Left lung (tissue), 10 donors: Measurements from ENCODE around the gene AQP5. TPM values are rescaled to one million over a fixed set of nuclear protein-coding genes. Genes with fewer than 3 reads are reported as not detected.

Source experiments
- ATAC-seq: fragments of 200-7000 bp; cut with Tn5 transposase; one replicate; pipeline ENCODE4 v1.9.1; 2020; ENCODE audit warnings: moderate library complexity
- DNase-seq, 4 donors: peaks; one replicate each; pipeline ENCODE4 v3.0.0-alpha.2; 2013 to 2020
- H3K27ac ChIP-seq, 2 donors: fragments of 200-600 bp; sonication (generic) in 1 of 2; one replicate each; pipeline versions ENCODE4 v1.5.0 to v1.8.0; 2020 to 2021
- H3K27me3 ChIP-seq, 2 donors: fragments of 200-600 bp; sonication (generic) in 1 of 2; one replicate each; pipeline versions ENCODE4 v1.5.0 to v1.8.0; 2020 to 2021
- H3K36me3 ChIP-seq, 2 donors: fragments of 200-600 bp; sonication (generic) in 1 of 2; one replicate each; pipeline versions ENCODE4 v1.5.0 to v1.8.0; 2020 to 2021
- H3K4me1 ChIP-seq, 2 donors: fragments of 200-600 bp; one replicate each; pipeline ENCODE4 v1.8.0; 2021
- H3K4me3 ChIP-seq, 2 donors: fragments of 200-600 bp; sonication (generic) in 1 of 2; one replicate each; pipeline versions ENCODE4 v1.5.0 to v1.8.0; 2020 to 2021; ENCODE audit warnings: mild to moderate bottlenecking in 1 of 2
- H3K9me3 ChIP-seq, 2 donors: fragments of 200-600 bp; sonication (generic) in 1 of 2; one replicate each; pipeline versions ENCODE4 v1.5.0 to v1.8.0; 2020 to 2021
- CTCF ChIP-seq, 2 donors: fragments of 200-600 bp; sonication (generic) in 1 of 2; IDR thresholded peaks; one replicate each; pipeline versions ENCODE4 v1.5.0 to v1.8.0; 2021; ENCODE audit warnings: antibody characterized with exemption in 2 of 2
- intact Hi-C, 2 donors: fragments of 100-400 bp; cut with DNase I; formaldehyde crosslinking; loops; one replicate each; pipeline versions ENCODE4 v1.11.2 to v1.14.2; 2022
- polyA plus RNA-seq, 6 donors: library from polyadenylated mRNA; unstranded; fragments of 120-200 nt; gene quantifications; one replicate each; pipeline ENCODE4 v1.2.1, GENCODE V29; 2013; ENCODE audit not compliant: insufficient read length in 6 of 6
- total RNA-seq, 2 donors: library from RNA; stranded (reverse); fragmentation: NEBNext Ultra II Directional; extraction: Animal tissue kit (Norgen Biotek cat#: 25700); gene quantifications; one replicate each; pipeline ENCODE4 v1.2.1, GENCODE V29; 2021
- donor health status: DM: no; HTN: yes; CAD: no.
- donor health status: DM: no; HTN: no; CAD: no.

AQP5 gene
- total and polyA plus RNA-seq, 8 donors, result 3.8 to 10.0 (median 7.1) TPM

GRCh38 chr12:49921936-49922335 is 39.7 kb upstream of the AQP5 start:
- peak in 1 of 4 donors; percentile 34 for DNase-seq
- no peak overlapping the region for H3K4me3 ChIP-seq
- no peak for TF ChIP-seq CTCF (IDR thresholded peaks at IDR 0.05)
- ATAC-seq, result no peak
- H3K4me1 ChIP-seq, result peaks cover 0 to 8% of the 10 kb centered on the region in 2 donors
- intact Hi-C loops, result no loop called here
- H3K27me3 ChIP-seq, result peaks cover 0 to 11% of the 10 kb centered on the region in 2 donors
- no peak overlapping the region for H3K27ac ChIP-seq
- H3K9me3 ChIP-seq, result no peaks in the 10 kb centered on the region
- H3K36me3 ChIP-seq, result no peaks in the 10 kb centered on the region

- Histone ChIP-seq H3K27ac (no peak overlapping the region), H3K27me3 (peaks cover 0 to 6% of the 10 kb centered on the region in 2 donors), H3K4me3 (no peak overlapping the region), H3K4me1 (peaks cover 0 to 8% of the 10 kb centered on the region in 2 donors), H3K36me3 (no peaks in the 10 kb centered on the region), H3K9me3 (no peaks in the 10 kb centered on the region)
- DNase-seq (peak in 1 of 4 donors; percentile 21), ATAC-seq (no peak)
- no peak for TF ChIP-seq CTCF (IDR thresholded peaks at IDR 0.05)
- intact Hi-C loops, result no loop called here
Observed at GRCh38 chr12:49922349-49923034, 39.2 kb upstream of the AQP5 start.

- peak in 1 of 4 donors; percentile 50 for DNase-seq
- Histone ChIP-seq H3K4me1 (peaks cover 0 to 8% of the 10 kb centered on the region in 2 donors), H3K27me3 (no peaks in the 10 kb centered on the region), H3K4me3 (no peak overlapping the region), H3K9me3 (no peaks in the 10 kb centered on the region), H3K36me3 (no peaks in the 10 kb centered on the region), H3K27ac (no peak overlapping the region)
- intact Hi-C loops, result no loop called here
- TF ChIP-seq CTCF (IDR thresholded peaks at IDR 0.05), result no peak
- ATAC-seq, result peak; percentile 17
Observed at GRCh38 chr12:49923035-49923644, 38.5 kb upstream of the AQP5 start.

GRCh38 chr12:49923880-49924556 is 37.7 kb upstream of the AQP5 start:
- Histone ChIP-seq H3K27me3 (no peaks in the 10 kb centered on the region), H3K36me3 (no peaks in the 10 kb centered on the region), H3K27ac (no peak overlapping the region), H3K9me3 (no peaks in the 10 kb centered on the region), H3K4me1 (peaks cover 0 to 8% of the 10 kb centered on the region in 2 donors), H3K4me3 (no peak overlapping the region)
- intact Hi-C loops, result no loop called here
- TF ChIP-seq CTCF (IDR thresholded peaks at IDR 0.05), result no peak
- DNase-seq (peak in 1 of 4 donors; percentile 35), ATAC-seq (no peak)

GRCh38 chr12:49924628-49925246 is 36.9 kb upstream of the AQP5 start:
- peak in 1 of 4 donors; percentile 71 for DNase-seq
- H3K27ac ChIP-seq, result no peak overlapping the region
- ATAC-seq, result no peak
- H3K36me3 ChIP-seq, result no peaks in the 10 kb centered on the region
- intact Hi-C loops, result no loop called here
- H3K9me3 ChIP-seq, result no peaks in the 10 kb centered on the region
- TF ChIP-seq CTCF (IDR thresholded peaks at IDR 0.05), result no peak
- no peak overlapping the region for H3K4me3 ChIP-seq
- peaks cover 0 to 8% of the 10 kb centered on the region in 2 donors for H3K4me1 ChIP-seq
- no peaks in the 10 kb centered on the region for H3K27me3 ChIP-seq
